NCI-H1436 (cell line): ENCODE measurements around the gene CARS2.
"Not testable (repeated sequence)": the region's sequence is repeated elsewhere in the genome, so short reads cannot be mapped to it uniquely, and the experiment has no call there.

Experiments
- DNase-seq: peaks from one replicate; lab custom pipeline; 2025; lab: John Stamatoyannopoulos, UW

The CARS2 gene

GRCh38 chr13:110705826-110706569 lies at the start of gene CARS2:
CARS2 (minus strand) TSS chr13:110706116; CDS start chr13:110706093, 23 bp downstream.
- DNase-seq: peak; percentile 95

- no peak for DNase-seq
Observed at GRCh38 chr13:110748271-110748670, 42.4 kb upstream of the CARS2 start.

- no peak for DNase-seq
Observed at GRCh38 chr13:110746438-110746837, 40.5 kb upstream of the CARS2 start.

- DNase-seq: no peak
Observed at GRCh38 chr13:110743687-110744086, 37.8 kb upstream of the CARS2 start.

GRCh38 chr13:110737555-110737954 lies 31.6 kb upstream of the CARS2 start:
- no peak for DNase-seq

- no peak for DNase-seq
Observed at GRCh38 chr13:110734561-110734960, 28.6 kb upstream of the CARS2 start.

GRCh38 chr13:110731072-110731471 lies 25.2 kb upstream of the CARS2 start:
- no peak for DNase-seq

- no peak for DNase-seq
Observed at GRCh38 chr13:110726726-110727125, 20.8 kb upstream of the CARS2 start.

- DNase-seq: not testable (repeated sequence)
Observed at GRCh38 chr13:110726153-110726552, 20.2 kb upstream of the CARS2 start.

- DNase-seq: no peak
Observed at GRCh38 chr13:110723598-110723997, 17.7 kb upstream of the CARS2 start.

GRCh38 chr13:110722971-110723370 lies 17.1 kb upstream of the CARS2 start:
- no peak for DNase-seq

GRCh38 chr13:110719036-110719710 lies 13.3 kb upstream of the CARS2 start:
- no peak for DNase-seq

- no peak for DNase-seq
Observed at GRCh38 chr13:110716247-110716515, 10.3 kb upstream of the CARS2 start.

GRCh38 chr13:110715395-110716246 lies 9.7 kb upstream of the CARS2 start:
- DNase-seq: peak; percentile 99

- peak; percentile 41 for DNase-seq
Observed at GRCh38 chr13:110714797-110715394, 9.0 kb upstream of the CARS2 start.

GRCh38 chr13:110713981-110714796 lies 8.3 kb upstream of the CARS2 start:
- peak; percentile 32 for DNase-seq

GRCh38 chr13:110713642-110713952 lies 7.7 kb upstream of the CARS2 start, which contains the start of gene ING1:
ING1 (plus strand) TSS chr13:110713700; CDS start chr13:110714150, 450 bp downstream.
- no peak for DNase-seq

- DNase-seq: peak; percentile 98
Observed at GRCh38 chr13:110712849-110713641, 7.1 kb upstream of the CARS2 start.

- peak; percentile 87 for DNase-seq
Observed at GRCh38 chr13:110712081-110712848, 6.3 kb upstream of the CARS2 start.
